Inferior parietal cortex (tissue), 1 donor: Measurements from ENCODE around the gene JAKMIP3.
A peak's percentile ranks its signal among the peaks of the same experiment; 100 is the strongest.

Experiments used
- DNase-seq: peaks from one replicate; pipeline ENCODE4 v3.0.0-alpha.2; 2016; ENCODE audit errors: extremely low spot score

The JAKMIP3 gene

GRCh38 chr10:132110111-132110521, 44.4 kb downstream of the JAKMIP3 start:
- peak; percentile 7 for DNase-seq

GRCh38 chr10:132110713-132111112, 45.0 kb downstream of the JAKMIP3 start:
- no peak for DNase-seq

GRCh38 chr10:132111121-132111731, 45.5 kb downstream of the JAKMIP3 start:
- DNase-seq, result no peak

GRCh38 chr10:132111871-132112341, 46.2 kb downstream of the JAKMIP3 start:
- DNase-seq, result no peak

GRCh38 chr10:132112611-132113010, 46.9 kb downstream of the JAKMIP3 start:
- no peak for DNase-seq

GRCh38 chr10:132113206-132113605, 47.5 kb downstream of the JAKMIP3 start:
- DNase-seq, result peak; percentile 40

- peak; percentile 17 for DNase-seq
Observed at GRCh38 chr10:132113766-132114365, 48.1 kb downstream of the JAKMIP3 start.

GRCh38 chr10:132114953-132115520, 49.3 kb downstream of the JAKMIP3 start:
- DNase-seq, result no peak
